ENCODE results near the gene ZNF569. TPM values are rescaled to one million over a fixed set of nuclear protein-coding genes. Genes with fewer than 3 reads are reported as not detected.
A peak's percentile ranks its signal among the peaks of the same experiment; 100 is the strongest.
"Not testable (repeated sequence)": the region's sequence is repeated elsewhere in the genome, so short reads cannot be mapped to it uniquely, and the experiment has no call there.

Gene ZNF569
- total and polyA plus RNA-seq, 7 donors: 2.0 to 8.0 (median 3.3) TPM

DNA sequence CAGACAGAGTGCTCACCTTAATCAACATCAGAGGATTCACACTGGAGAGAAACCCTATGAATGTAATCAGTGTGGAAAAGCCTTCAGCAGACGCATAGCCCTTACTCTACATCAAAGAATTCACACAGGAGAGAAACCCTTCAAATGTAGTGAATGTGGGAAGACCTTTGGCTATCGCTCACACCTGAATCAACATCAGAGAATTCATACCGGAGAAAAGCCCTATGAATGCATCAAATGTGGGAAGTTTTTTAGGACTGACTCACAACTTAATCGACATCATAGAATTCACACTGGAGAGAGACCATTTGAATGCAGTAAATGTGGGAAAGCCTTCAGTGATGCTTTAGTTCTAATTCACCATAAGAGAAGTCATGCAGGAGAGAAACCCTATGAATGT is 78.0 kb downstream of the ZNF569 start:
- no peak overlapping the region for H3K27ac ChIP-seq

DNA sequence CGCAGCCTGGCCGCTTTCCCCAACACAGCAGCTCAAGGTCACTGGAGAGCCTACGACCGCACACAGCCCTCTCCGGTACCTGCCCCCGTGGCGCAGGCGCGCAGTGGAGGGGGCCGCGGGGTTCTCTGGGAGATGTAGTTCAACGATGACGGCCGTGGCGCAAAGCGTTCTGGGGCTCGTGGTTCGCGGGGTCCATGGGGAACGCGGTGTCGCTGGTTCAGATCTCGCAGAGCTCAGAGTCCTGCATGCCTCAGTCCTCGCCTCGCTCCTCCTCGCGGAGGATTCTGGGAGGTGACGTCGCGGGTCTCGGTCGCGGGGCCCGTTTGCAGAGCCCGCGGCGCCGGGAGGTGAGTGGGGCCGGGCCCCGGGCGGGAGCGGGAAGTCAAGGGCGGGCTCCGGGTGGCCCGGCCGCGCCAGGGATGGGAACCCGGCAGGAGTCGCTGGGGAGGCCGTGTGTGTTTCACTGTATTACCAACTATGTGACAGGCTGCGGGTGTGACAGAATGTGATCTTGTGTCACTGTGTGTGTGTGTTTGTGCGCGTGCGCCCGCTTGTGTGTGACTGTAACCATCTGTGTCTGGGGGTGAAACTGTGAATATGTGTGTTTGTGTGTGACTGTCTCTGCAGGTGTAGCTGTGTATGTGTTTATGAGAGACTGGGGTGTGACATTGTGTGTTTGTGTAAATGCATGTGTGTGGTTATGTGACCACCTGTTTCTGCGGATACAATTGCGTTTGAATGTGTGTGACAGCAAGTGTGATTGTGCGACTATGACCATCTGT is 96.2 kb downstream of the ZNF569 start, which contains the start of gene ZNF527:
TSS of gene ZNF527 (plus strand) at position 220 of the 782 bp plus-strand sequence. CDS start 3,100 bp downstream, outside the sequence.
- peak; percentile 99 to 100 (median 100) for ATAC-seq
- WGBS, 3 donors: 0 to 1% (median 0%) methylated on average over 43 to 58 of the region's 58 CpGs
- Histone ChIP-seq H3K4me1 (no peaks in the 10 kb centered on the region), H3K27ac (peak within 1 kb of the TSS; percentile 89), H3K4me3 (peak within 1 kb of the TSS; percentile 82), H3K9me3 (peaks cover 8% of the 10 kb centered on the region), H3K36me3 (ENCODE audit: insufficient read depth in 1 of 2, low read depth in 1 of 2) (peaks cover 11 to 22% of the 10 kb centered on the region in 2 donors), H3K27me3 (ENCODE audit: insufficient read depth in 3 of 3, low read length in 2 of 3) (no peaks in the 10 kb centered on the region)
- TF ChIP-seq, protein P1, sequence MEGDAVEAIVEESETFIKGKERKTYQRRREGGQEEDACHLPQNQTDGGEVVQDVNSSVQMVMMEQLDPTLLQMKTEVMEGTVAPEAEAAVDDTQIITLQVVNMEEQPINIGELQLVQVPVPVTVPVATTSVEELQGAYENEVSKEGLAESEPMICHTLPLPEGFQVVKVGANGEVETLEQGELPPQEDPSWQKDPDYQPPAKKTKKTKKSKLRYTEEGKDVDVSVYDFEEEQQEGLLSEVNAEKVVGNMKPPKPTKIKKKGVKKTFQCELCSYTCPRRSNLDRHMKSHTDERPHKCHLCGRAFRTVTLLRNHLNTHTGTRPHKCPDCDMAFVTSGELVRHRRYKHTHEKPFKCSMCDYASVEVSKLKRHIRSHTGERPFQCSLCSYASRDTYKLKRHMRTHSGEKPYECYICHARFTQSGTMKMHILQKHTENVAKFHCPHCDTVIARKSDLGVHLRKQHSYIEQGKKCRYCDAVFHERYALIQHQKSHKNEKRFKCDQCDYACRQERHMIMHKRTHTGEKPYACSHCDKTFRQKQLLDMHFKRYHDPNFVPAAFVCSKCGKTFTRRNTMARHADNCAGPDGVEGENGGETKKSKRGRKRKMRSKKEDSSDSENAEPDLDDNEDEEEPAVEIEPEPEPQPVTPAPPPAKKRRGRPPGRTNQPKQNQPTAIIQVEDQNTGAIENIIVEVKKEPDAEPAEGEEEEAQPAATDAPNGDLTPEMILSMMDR (IDR thresholded peaks at IDR 0.05): no peak
- peak; percentile 98 for DNase-seq
- intact Hi-C loops (cut with DNase I): loop anchor here (5.0 to 10.0 kb wide), 2 partner anchors 156 to 599 kb away; partner anchors contain the start of genes ZNF383 (in 2 of the 2), ZNF585B (in 2 of the 2) and ZNF850 (in 1 of the 2)

More for the DNA sequence above, 78.0 kb downstream of the ZNF569 start:
- Histone ChIP-seq H3K4me3 (no peak overlapping the region), H3K4me1 (no peaks in the 10 kb centered on the region), H3K36me3 (ENCODE audit: insufficient read depth in 1 of 2, low read depth in 1 of 2) (peaks cover 46 to 63% of the 10 kb centered on the region in 2 donors), H3K9me3 (peaks cover 97% of the 10 kb centered on the region), H3K27me3 (ENCODE audit: insufficient read depth in 3 of 3, low read length in 2 of 3) (peaks cover 0 to 3% (median 0%) of the 10 kb centered on the region in 3 donors)
- ATAC-seq (no peak), DNase-seq (no peak)
- TF ChIP-seq, protein P1 (IDR thresholded peaks at IDR 0.05): no peak
- intact Hi-C loops (cut with DNase I): no loop called here
- WGBS, 3 donors: 97 to 99% (median 99%) methylated on average over 4 of the region's 4 CpGs

DNA sequence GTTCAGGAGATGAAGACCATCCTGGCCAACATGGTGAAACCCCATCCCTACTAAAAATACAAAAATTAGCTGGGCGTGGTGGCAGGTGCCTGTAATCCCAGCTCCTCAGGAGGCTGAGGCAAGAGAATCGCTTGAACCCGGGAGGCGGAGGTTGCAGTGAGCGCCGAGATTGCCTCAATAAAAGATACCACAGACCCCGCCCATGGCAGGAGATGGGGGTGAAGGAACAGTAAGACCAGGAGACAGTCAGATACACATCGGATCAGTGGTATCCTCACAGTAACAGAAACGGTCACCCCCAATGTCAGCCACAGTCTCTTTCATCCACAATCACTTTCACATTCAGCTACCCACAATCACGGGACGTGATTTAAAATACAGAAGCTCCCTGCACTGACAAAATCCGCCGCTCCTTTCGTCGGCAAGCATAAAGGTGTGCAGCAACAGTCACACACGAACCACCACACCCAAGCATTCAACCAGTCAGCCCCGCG is 96.8 kb downstream of the ZNF569 start:
- H3K36me3 ChIP-seq (ENCODE audit: insufficient read depth in 1 of 2, low read depth in 1 of 2): peaks cover 6 to 16% of the 10 kb centered on the region in 2 donors
- DNase-seq; H3K4me1 ChIP-seq; H3K27me3 ChIP-seq (ENCODE audit: insufficient read depth in 3 of 3, low read length in 2 of 3): not testable (repeated sequence)
- peak in 2 of 4 donors; percentile 1 to 12 for ATAC-seq
- peaks cover 13% of the 10 kb centered on the region for H3K9me3 ChIP-seq
- peak overlapping the region; percentile 89 for H3K27ac ChIP-seq
- WGBS, 3 donors: 1 to 6% (median 4%) methylated on average over 18 of the region's 18 CpGs
- intact Hi-C loops (cut with DNase I): loop anchor here (5.0 to 10.0 kb wide), 2 partner anchors 156 to 598 kb away; partner anchors contain the start of genes ZNF383 (in 2 of the 2), ZNF585B (in 2 of the 2) and ZNF850 (in 1 of the 2)
- H3K4me3 ChIP-seq: peak overlapping the region; percentile 82

GRCh38 chr19:37362733-37363132 is 104.5 kb downstream of the ZNF569 start:
- TF ChIP-seq, protein P1 (IDR thresholded peaks at IDR 0.05): no peak
- no peaks in the 10 kb centered on the region for H3K4me1 ChIP-seq
- no peak overlapping the region for H3K27ac ChIP-seq
- no peak overlapping the region for H3K4me3 ChIP-seq
- peaks cover 17% of the 10 kb centered on the region for H3K9me3 ChIP-seq
- ATAC-seq (no peak), DNase-seq (no peak)
- WGBS, 3 donors: 92 to 94% (median 92%) methylated on average over 6 of the region's 6 CpGs
- intact Hi-C loops (cut with DNase I): no loop called here
- H3K36me3 ChIP-seq (ENCODE audit: insufficient read depth in 1 of 2, low read depth in 1 of 2): peaks cover 8 to 61% of the 10 kb centered on the region in 2 donors
- no peaks in the 10 kb centered on the region for H3K27me3 ChIP-seq (ENCODE audit: insufficient read depth in 3 of 3, low read length in 2 of 3)

GRCh38 chr19:37361994-37362393 is 105.2 kb downstream of the ZNF569 start:
- TF ChIP-seq, protein P1 (IDR thresholded peaks at IDR 0.05): no peak
- 78 to 91% (median 78%) methylated on average over 1 of the region's 1 CpG for WGBS, 3 donors
- no peaks in the 10 kb centered on the region for H3K4me1 ChIP-seq
- intact Hi-C loops (cut with DNase I): no loop called here
- DNase-seq: no peak
- H3K9me3 ChIP-seq: peaks cover 24% of the 10 kb centered on the region
- no peak overlapping the region for H3K4me3 ChIP-seq
- H3K27ac ChIP-seq: no peak overlapping the region
- H3K27me3 ChIP-seq (ENCODE audit: insufficient read depth in 3 of 3, low read length in 2 of 3): no peaks in the 10 kb centered on the region
- peaks cover 8 to 63% of the 10 kb centered on the region in 2 donors for H3K36me3 ChIP-seq (ENCODE audit: insufficient read depth in 1 of 2, low read depth in 1 of 2)
- ATAC-seq: no peak
